IMR-90 (cell line): ENCODE measurements around the gene ATRNL1. TPM values are rescaled to one million over a fixed set of nuclear protein-coding genes. Genes with fewer than 3 reads are reported as not detected.

Experiments
- ATAC-seq: fragments of 200-7000 bp; cut with Tn5 transposase; 2 replicates; pipeline ENCODE4 v1.9.1; 2020; ENCODE audit warnings: low read depth, mild to moderate bottlenecking, moderate library complexity
- BruUV-seq: library from RNA; stranded (reverse); fragments of 400-500 nt; replicated peaks from 2 replicates; lab custom pipeline; 2021; lab: Mats Ljungman, UMichigan
- CTCF ChIA-PET: fragments of 300-600 bp; formaldehyde crosslinking; extraction: SDS; loops from one replicate; lab custom pipeline; 2021; ENCODE audit warnings: antibody characterized with exemption; lab: Yijun Ruan, JAX
- POLR2A ChIA-PET: fragments of 300-600 bp; sonication (Branson Sonifier 250); formaldehyde crosslinking; loops from one replicate; lab custom pipeline; 2022; ENCODE audit warnings: antibody characterized with exemption; ENCODE audit not compliant: unreplicated experiment; lab: Charles Lee
- DNase-seq: peaks from one replicate; pipeline ENCODE4 v3.0.0; 2013
- H2AFZ ChIP-seq: replicated peaks from 2 replicates; pipeline ENCODE3; 2013; ENCODE audit warnings: low read length, mild to moderate bottlenecking; ENCODE audit not compliant: poor library complexity
- H2AK5ac ChIP-seq: 2 replicates; pipeline ENCODE4 v1.6.1; 2013; ENCODE audit warnings: low read depth, low read length, inconsistent platforms
- H2AK9ac ChIP-seq: replicated peaks from 2 replicates; pipeline ENCODE3; 2013; ENCODE audit warnings: mild to moderate bottlenecking, low read depth, low read length, moderate library complexity; ENCODE audit not compliant: poor library complexity
- H2BK120ac ChIP-seq: 2 replicates; pipeline ENCODE4 v1.6.1; 2013; ENCODE audit warnings: low read depth, low read length, inconsistent platforms
- H2BK15ac ChIP-seq: 3 replicates; pipeline ENCODE4 v1.6.1; 2013; ENCODE audit warnings: low read depth, low read length, inconsistent platforms
- H2BK20ac ChIP-seq: 2 replicates; pipeline ENCODE4 v1.6.1; 2013; ENCODE audit warnings: low read depth, mild to moderate bottlenecking, inconsistent platforms, low read length, moderate library complexity
- H2BK5ac ChIP-seq: 2 replicates; pipeline ENCODE4 v1.6.1; 2013; ENCODE audit warnings: mild to moderate bottlenecking, low read depth, low read length, inconsistent platforms; ENCODE audit not compliant: poor library complexity, severe bottlenecking
- H3K14ac ChIP-seq: replicated peaks from 2 replicates; pipeline ENCODE4 v1.6.1; 2013; ENCODE audit warnings: low read depth, low read length, inconsistent platforms
- H3K18ac ChIP-seq: 2 replicates; pipeline ENCODE4 v1.6.1; 2013; ENCODE audit warnings: low read depth, low read length, control low read depth
- H3K23ac ChIP-seq: 2 replicates; pipeline ENCODE4 v1.6.1; 2013; ENCODE audit warnings: low read depth, low read length, inconsistent platforms
- H3K27ac ChIP-seq: 2 replicates; pipeline ENCODE4 v1.5.1; 2013; ENCODE audit warnings: mild to moderate bottlenecking, control low read depth, low read length; ENCODE audit not compliant: insufficient read depth
- H3K27me3 ChIP-seq: 2 replicates; pipeline ENCODE4 v1.6.1; 2013; ENCODE audit warnings: low read length; ENCODE audit not compliant: control insufficient read depth, insufficient read depth
- H3K36me3 ChIP-seq: 2 replicates; pipeline ENCODE4 v1.6.1; 2013; ENCODE audit warnings: low read length, mixed read lengths; ENCODE audit not compliant: control insufficient read depth, insufficient read depth
- H3K4ac ChIP-seq: 2 replicates; pipeline ENCODE4 v1.6.1; 2013; ENCODE audit warnings: low read depth, low read length, inconsistent platforms
- H3K4me1 ChIP-seq: 2 replicates; pipeline ENCODE4 v1.6.1; 2013; ENCODE audit warnings: low read length, mixed read lengths; ENCODE audit not compliant: control insufficient read depth, insufficient read depth
- H3K4me2 ChIP-seq: 2 replicates; pipeline ENCODE4 v1.6.1; 2013; ENCODE audit warnings: low read depth, mild to moderate bottlenecking, control low read depth, low read length, moderate library complexity
- H3K4me3 ChIP-seq: 2 replicates; pipeline ENCODE4 v1.5.1; 2013; ENCODE audit warnings: low read depth, mild to moderate bottlenecking, control low read depth, low read length, moderate library complexity; ENCODE audit not compliant: insufficient read depth
- H3K56ac ChIP-seq: 2 replicates; pipeline ENCODE4 v1.6.1; 2013; ENCODE audit warnings: low read length, inconsistent platforms; ENCODE audit not compliant: insufficient read depth; ENCODE audit errors: extremely low read depth
- H3K79me1 ChIP-seq, 2 experiments: 2 replicates each; pipeline ENCODE4 v1.6.1; 2013; ENCODE audit warnings: low read length in 2 of 2, inconsistent platforms in 1 of 2, low read depth in 1 of 2
- H3K9ac ChIP-seq: 2 replicates; pipeline ENCODE4 v1.6.1; 2013; ENCODE audit warnings: low read depth, low read length, control low read depth
- H3K9me1 ChIP-seq: 2 replicates; pipeline ENCODE4 v1.6.1; 2013; ENCODE audit warnings: low read length, inconsistent platforms; ENCODE audit not compliant: insufficient read depth
- H3K9me3 ChIP-seq: 2 replicates; pipeline ENCODE4 v1.6.1; 2013; ENCODE audit warnings: low read length; ENCODE audit not compliant: control insufficient read depth, insufficient read depth
- H4K20me1 ChIP-seq: 2 replicates; pipeline ENCODE4 v1.6.1; 2013; ENCODE audit warnings: low read length, inconsistent platforms; ENCODE audit not compliant: insufficient read depth
- H4K5ac ChIP-seq: 2 replicates; pipeline ENCODE4 v1.6.1; 2013; ENCODE audit warnings: mild to moderate bottlenecking, low read depth, low read length, control low read depth
- H4K8ac ChIP-seq, 2 experiments: 2 replicates each; pipeline ENCODE4 v1.6.1; 2013; ENCODE audit warnings: low read depth in 2 of 2, low read length in 2 of 2, control low read depth in 1 of 2, inconsistent platforms in 1 of 2
- H4K91ac ChIP-seq: 2 replicates; pipeline ENCODE4 v1.6.1; 2013; ENCODE audit warnings: low read depth, low read length, inconsistent platforms; ENCODE audit not compliant: insufficient read depth
- MAZ ChIP-seq: IDR thresholded peaks from 2 replicates; pipeline ENCODE4 v1.6.1; 2012; ENCODE audit warnings: low read depth, mild to moderate bottlenecking, low read length, improper control_type of control experiment, moderate library complexity, borderline replicate concordance
- MXI1 ChIP-seq: IDR thresholded peaks from 2 replicates; pipeline ENCODE4 v1.6.1; 2012; ENCODE audit warnings: low read depth, mild to moderate bottlenecking, low read length, moderate library complexity, borderline replicate concordance
- WGBS, 2 experiments: methylation state at CpG; one replicate each; pipeline versions ENCODE4 v1.1.5 to v1.1.7; 2013; ENCODE audit warnings: missing lambda C conversion rate in 2 of 2; ENCODE audit not compliant: insufficient read length in 1 of 2; ENCODE audit errors: extremely low coverage in 2 of 2; 5-methylcytosine and 5-hydroxymethylcytosine counted together
- dilution Hi-C: fragments of 300-500 bp; cut with HindIII; formaldehyde crosslinking; loops from one replicate; pipeline ENCODE4 v1.14.3; 2018; ENCODE audit warnings: low sequenced_read_pairs; ENCODE audit not compliant: unreplicated experiment
- in situ Hi-C: fragments of 300-500 bp; cut with MboI; formaldehyde crosslinking; loops from 3 replicates; pipeline ENCODE4 v1.14.3; 2019; ENCODE audit warnings: low sequenced_read_pairs, inconsistent platforms, mixed read lengths
- intact Hi-C: fragments of 100-400 bp; cut with micrococcal nuclease; formaldehyde crosslinking; loops from 2 replicates; pipeline ENCODE4 v1.10.0; 2022
- polyA plus RNA-seq, 3 experiments: library from polyadenylated mRNA; depleted of rRNA; stranded (reverse); fragments of >200 nt; gene quantifications; 2 replicates each; pipeline ENCODE4 v1.2.3, GENCODE V29; 2012; ENCODE audit warnings: low replicate concordance in 1 of 3
- total RNA-seq: library from RNA; depleted of rRNA; stranded (reverse); fragments of >200 nt; gene quantifications from 2 replicates; pipeline ENCODE4 v1.2.3, GENCODE V29; 2012

The ATRNL1 gene
- total and polyA plus RNA-seq, 2 of the 4 experiments (the other 2 are of a cell fraction) = 0.18 to 0.19 TPM

DNA sequence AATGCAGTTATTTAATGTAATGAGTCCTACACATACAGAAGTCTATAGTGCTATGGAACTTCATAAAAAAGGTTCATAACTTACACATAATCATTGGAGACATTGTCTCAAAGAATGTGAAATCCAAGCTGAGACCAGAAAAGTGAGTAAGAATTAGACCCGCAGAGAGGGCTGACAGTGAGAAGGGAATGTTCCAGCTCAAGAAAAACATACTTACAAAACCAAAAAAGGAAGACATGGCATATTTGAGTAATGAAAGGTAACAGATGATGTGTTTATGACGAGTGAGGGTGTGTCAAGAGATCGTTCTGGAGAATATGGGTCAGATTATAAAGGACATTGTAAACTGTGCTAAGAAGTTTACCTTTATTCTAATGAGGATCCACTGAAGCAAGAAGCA lies 566.5 kb downstream of the ATRNL1 start:
- dilution Hi-C loops = no loop called here
- H3K4ac ChIP-seq = no peak overlapping the region

More for the DNA sequence above, 566.5 kb downstream of the ATRNL1 start:
- no peak overlapping the region for H2BK5ac ChIP-seq
- H3K36me3 ChIP-seq = no peaks in the 10 kb centered on the region
- H3K23ac ChIP-seq = no peak overlapping the region
- H2AK5ac ChIP-seq = no peak overlapping the region
- H2BK15ac ChIP-seq = no peak overlapping the region
- no peaks in the 10 kb centered on the region for H4K20me1 ChIP-seq
- no peak overlapping the region for H3K4me3 ChIP-seq
- ChIA-PET POLR2A (no interaction called here), CTCF (no interaction called here)
- no TSS peak for BruUV-seq
- no peak overlapping the region for H4K8ac ChIP-seq
- no peaks in the 10 kb centered on the region for H3K4me1 ChIP-seq
- ATAC-seq (no peak), DNase-seq (no peak)
- H4K91ac ChIP-seq = no peak overlapping the region
- no peak overlapping the region for H2AK9ac ChIP-seq
- WGBS, 2 experiments = 20% methylated on average over 1 of the region's 3 CpGs; no CpG with 5 or more reads in 1 of the 2 experiments
- H3K4me2 ChIP-seq = no peak overlapping the region
- no peaks in the 10 kb centered on the region for H3K79me1 ChIP-seq
- H3K9me1 ChIP-seq = no peaks in the 10 kb centered on the region
- no peak overlapping the region for H3K14ac ChIP-seq
- H3K9ac ChIP-seq = no peak overlapping the region
- no peaks in the 10 kb centered on the region for H3K27me3 ChIP-seq
- no peaks in the 10 kb centered on the region for H3K9me3 ChIP-seq
- intact Hi-C loops (no loop called here), in situ Hi-C loops (no loop called here)
- H3K56ac ChIP-seq = no peak overlapping the region
- H3K18ac ChIP-seq = no peak overlapping the region
- no peak overlapping the region for H2BK120ac ChIP-seq
- H4K5ac ChIP-seq = no peak overlapping the region
- TF ChIP-seq MAZ (no peak), MXI1 (no peak)
- no peak overlapping the region for H3K27ac ChIP-seq
- no peak overlapping the region for H2BK20ac ChIP-seq
- no peak overlapping the region for H2AFZ ChIP-seq
